WI38 (cell line): Measurements from ENCODE around the gene LRRC74B.

Experiments used
- H3K4me3 ChIP-seq: 2 replicates; pipeline ENCODE4 v1.5.1; 2011; ENCODE audit warnings: low read depth, mild to moderate bottlenecking, control low read depth, low read length
- TF ChIP-seq, protein P1 (sequence below): IDR thresholded peaks from 2 replicates; pipeline ENCODE4 v1.5.1; 2012; ENCODE audit warnings: low read depth, mild to moderate bottlenecking, control low read depth, low read length

LRRC74B gene

DNA sequence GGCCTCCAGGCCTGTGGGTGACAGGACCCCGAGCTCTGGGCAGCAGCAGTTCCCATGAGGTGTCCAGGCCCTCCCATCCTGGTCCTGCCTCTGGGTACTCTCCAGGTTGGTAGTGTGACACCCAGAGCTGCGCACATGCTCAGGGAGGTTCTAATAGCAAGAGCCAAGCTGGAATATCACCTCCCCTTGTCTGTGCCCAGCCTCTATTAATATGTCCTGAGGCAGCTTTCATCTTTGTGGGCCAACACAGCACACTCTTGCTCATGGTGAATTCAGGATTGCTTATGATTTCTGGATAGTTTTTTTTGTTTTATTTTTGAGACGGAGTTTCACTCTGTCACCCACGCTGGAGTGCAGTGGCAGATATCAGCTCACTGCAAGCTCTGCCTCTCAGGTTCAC lies 27.4 kb upstream of the LRRC74B start:
- TF ChIP-seq, protein P1, sequence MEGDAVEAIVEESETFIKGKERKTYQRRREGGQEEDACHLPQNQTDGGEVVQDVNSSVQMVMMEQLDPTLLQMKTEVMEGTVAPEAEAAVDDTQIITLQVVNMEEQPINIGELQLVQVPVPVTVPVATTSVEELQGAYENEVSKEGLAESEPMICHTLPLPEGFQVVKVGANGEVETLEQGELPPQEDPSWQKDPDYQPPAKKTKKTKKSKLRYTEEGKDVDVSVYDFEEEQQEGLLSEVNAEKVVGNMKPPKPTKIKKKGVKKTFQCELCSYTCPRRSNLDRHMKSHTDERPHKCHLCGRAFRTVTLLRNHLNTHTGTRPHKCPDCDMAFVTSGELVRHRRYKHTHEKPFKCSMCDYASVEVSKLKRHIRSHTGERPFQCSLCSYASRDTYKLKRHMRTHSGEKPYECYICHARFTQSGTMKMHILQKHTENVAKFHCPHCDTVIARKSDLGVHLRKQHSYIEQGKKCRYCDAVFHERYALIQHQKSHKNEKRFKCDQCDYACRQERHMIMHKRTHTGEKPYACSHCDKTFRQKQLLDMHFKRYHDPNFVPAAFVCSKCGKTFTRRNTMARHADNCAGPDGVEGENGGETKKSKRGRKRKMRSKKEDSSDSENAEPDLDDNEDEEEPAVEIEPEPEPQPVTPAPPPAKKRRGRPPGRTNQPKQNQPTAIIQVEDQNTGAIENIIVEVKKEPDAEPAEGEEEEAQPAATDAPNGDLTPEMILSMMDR, result no peak

DNA sequence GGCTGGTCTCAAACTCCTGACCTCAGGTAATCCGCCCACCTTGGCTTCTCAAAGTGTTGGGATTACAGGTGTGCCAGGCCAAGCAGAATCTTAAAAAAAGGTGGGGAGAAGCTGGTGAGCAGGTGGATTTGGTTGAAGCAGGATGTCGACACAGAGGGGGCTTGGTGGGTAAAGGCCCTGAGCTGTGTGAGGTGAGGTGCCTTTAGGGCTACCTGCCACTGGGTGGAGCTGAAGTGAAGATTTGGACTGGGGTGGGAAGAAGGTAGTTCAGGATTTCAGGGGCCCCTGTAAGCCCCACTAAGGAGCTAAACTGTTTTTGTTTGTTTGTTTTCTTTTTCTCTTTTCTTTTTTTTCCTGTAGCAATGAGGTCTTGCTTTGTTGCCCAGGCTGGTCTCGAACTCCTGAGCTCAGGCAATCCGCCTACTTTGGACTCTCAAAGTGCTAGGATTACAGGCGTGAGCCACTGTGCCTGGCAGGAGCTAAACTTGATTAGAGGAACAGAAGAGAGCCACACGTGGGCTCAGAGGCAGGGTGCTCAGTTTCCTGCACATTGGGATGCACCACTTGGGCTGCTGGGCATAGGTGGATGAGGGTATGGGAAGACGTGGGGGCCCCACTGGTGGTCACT lies 24.8 kb upstream of the LRRC74B start:
- H3K4me3 ChIP-seq, result no peak overlapping the region
- TF ChIP-seq, protein P1, result peak; percentile 39

More for the DNA sequence above, 27.4 kb upstream of the LRRC74B start:
- no peak overlapping the region for H3K4me3 ChIP-seq

DNA sequence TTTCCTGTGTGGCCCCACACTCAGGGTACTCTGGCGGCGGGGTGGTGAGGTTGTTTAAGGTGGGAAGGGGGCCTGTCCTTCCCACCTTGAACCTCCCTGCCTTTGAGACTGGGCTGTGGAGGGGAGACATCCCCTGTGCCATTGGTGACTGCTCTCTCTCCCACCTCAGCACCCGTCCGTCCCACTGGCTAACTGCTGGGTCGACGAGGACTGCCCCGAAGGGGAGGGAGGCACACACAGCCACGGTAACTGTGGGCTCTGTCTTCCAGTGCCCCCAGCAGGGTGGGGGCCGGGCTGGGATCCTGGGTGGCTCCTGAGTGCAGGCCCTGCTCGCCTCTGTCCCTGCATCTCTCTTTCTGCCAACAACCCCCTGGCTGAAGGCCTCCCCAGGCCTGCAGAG lies 23.2 kb upstream of the LRRC74B start:
- H3K4me3 ChIP-seq, result no peak overlapping the region
- TF ChIP-seq, protein P1, result no peak

DNA sequence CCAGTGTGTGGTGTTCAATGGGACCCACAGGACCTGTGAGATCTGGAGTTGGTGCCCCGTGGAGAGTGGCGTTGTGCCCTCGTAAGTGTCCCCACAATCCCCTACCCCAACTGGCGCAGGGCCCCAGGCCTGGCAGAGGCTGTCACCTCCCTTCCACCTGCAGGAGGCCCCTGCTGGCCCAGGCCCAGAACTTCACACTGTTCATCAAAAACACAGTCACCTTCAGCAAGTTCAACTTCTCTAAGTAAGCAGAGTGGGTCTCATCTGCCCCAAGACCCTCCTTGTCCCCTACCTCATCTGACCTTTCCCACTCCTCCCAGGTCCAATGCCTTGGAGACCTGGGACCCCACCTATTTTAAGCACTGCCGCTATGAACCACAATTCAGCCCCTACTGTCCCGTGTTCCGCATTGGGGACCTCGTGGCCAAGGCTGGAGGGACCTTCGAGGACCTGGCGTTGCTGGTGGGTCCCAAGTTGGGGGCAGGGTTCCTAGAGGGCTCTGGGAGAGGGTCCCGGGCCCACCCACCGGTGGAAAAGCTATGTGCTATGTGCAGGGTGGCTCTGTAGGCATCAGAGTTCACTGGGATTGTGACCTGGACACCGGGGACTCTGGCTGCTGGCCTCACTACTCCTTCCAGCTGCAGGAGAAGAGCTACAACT lies 22.7 kb upstream of the LRRC74B start:
- H3K4me3 ChIP-seq, result no peak overlapping the region
- TF ChIP-seq, protein P1, result no peak

DNA sequence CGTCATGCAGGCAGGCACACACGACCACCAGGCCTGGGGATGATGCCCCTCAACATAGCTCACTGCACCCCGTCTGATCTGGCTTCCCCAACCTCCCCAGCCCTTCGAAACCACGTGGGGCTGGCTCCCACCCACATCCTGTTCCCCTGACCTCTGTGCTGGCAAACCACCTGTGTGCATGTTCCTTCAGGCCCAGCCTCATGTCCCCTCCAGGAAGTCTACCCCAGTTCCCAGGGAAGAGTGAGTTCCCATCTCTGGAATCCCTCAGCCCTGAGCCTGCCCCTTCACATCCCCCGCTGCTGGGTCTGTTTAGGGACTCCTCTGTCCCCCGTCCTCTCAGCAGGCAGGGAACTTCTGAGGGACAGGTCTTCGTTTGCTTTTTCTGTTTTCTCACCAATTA lies 20.5 kb upstream of the LRRC74B start:
- TF ChIP-seq, protein P1, result no peak
- no peak overlapping the region for H3K4me3 ChIP-seq

DNA sequence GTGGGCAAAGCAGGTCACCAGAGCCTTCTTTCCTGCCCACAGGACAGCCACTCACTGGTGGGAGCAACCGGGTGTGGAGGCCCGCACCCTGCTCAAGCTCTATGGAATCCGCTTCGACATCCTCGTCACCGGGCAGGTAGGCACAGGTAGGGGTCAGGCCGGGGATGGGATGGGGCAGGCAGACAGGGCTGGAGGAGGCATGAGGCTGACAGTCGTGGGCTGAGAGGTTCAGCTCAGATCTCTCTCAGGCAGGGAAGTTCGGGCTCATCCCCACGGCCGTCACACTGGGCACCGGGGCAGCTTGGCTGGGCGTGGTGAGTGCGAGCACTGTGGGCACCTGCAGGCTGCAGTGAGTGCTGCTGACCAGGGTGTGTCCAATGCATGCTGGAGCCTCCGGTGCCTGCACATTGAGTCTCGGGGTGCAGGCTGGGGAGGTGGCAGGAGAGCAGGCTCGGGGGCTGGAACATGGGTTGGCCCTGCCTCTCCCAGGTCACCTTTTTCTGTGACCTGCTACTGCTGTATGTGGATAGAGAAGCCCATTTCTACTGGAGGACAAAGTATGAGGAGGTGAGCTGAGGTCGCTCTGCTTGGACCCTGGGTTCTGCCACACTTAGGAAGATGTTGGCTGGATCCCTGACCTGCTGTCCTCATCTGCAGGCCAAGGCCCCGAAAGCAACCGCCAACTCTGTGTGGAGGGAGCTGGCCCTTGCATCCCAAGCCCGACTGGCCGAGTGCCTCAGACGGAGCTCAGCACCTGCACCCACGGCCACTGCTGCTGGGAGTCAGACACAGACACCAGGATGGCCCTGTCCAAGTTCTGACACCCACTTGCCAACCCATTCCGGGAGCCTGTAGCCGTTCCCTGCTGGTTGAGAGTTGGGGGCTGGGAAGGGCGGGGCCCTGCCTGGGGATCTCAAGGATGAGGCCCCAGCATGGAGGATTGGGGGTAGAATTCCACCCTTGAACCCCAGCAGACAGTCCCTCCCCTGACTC lies 19.7 kb upstream of the LRRC74B start:
- H3K4me3 ChIP-seq, result no peak overlapping the region
- TF ChIP-seq, protein P1, result no peak
